SK-MEL-5 (cell line): ENCODE data around the gene KLF6. TPM values are rescaled to one million over a fixed set of nuclear protein-coding genes. Genes with fewer than 3 reads are reported as not detected.
"Not testable (repeated sequence)": the region's sequence is repeated elsewhere in the genome, so short reads cannot be mapped to it uniquely, and the experiment has no call there.

Experiments
- DNase-seq: peaks from one replicate; pipeline ENCODE4 v3.0.0-alpha.2; 2016; ENCODE audit warnings: low read depth, low spot score
- in situ Hi-C: cut with HindIII; loops from 2 replicates; pipeline ENCODE4 v1.10.0; 2016; ENCODE audit warnings: low sequenced_read_pairs, high pct_unique_total_duplicates, low pct_unique_long_range_greater_than_20kb
- total RNA-seq: library from RNA; depleted of rRNA; stranded (reverse); fragments of >200 nt; shearing (Covaris generic); gene quantifications from 2 replicates; pipeline ENCODE4 v1.2.3, GENCODE V29; 2014

Gene KLF6
- total RNA-seq, 1 experiment from 2014 or later, result 15.0 TPM

GRCh38 chr10:3750854-3751253 lies 34.2 kb downstream of the KLF6 start:
- in situ Hi-C loops, result no loop called here
- no peak for DNase-seq

DNA sequence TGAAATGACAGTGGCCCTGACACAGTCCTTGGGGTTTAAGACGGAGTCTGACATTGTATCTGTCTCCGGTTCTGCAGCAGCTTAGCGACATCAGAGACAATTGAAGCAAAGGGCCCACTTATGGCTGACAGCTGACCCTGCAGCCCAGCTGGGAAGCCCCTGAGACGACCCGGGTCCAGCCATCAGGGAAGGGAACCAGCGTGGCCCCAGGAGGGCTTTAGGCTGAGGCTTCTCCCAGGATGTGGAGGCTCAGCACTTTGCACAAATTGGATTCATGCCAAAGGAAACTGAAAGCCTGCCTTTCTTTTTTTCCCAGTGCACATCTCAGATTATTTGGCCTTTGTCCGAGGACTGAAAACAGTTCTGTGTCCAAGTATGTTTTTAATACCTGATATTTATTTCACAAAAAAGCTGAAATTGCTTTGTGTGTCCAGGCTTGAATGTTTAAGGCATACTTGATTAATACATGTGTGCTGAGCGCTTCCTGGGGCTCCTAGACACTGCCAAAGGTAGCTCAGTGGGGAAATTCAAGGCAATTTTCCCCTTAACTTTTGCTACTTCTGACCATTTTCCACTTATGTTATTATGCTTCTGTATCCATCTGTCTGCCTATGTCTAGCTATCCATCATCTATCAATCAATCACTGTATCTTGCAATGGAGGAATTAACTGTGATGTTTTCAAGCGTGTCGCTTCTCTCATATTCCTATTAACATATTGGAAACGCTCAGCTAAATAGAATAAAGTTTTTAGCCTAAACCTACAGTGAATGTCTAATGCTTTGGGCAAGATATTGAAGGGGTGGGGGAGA lies 34.8 kb downstream of the KLF6 start:
- peak; percentile 42 for DNase-seq
- in situ Hi-C loops, result no loop called here

DNA sequence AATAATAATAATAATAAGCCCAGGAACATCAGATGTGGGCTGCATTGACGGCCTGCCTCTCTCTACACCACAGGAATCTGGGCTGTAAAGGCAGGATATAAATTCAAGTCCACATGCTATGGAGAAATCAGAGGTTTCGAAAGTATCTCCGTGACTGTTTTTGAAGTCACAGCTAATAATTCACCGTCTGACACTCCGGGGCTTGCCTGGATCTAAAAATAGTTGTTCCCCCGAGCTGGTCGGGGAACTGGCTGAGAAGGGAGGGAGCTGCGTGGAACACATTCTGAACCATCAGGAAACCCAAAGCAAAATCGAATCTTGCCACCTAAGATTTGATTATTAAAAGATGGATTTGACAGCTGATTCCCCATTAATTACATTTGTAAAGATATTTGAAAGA lies 35.4 kb downstream of the KLF6 start:
- DNase-seq, result no peak
- in situ Hi-C loops, result no loop called here

GRCh38 chr10:3749011-3749410 lies 36.0 kb downstream of the KLF6 start:
- in situ Hi-C loops, result no loop called here
- no peak for DNase-seq

DNA sequence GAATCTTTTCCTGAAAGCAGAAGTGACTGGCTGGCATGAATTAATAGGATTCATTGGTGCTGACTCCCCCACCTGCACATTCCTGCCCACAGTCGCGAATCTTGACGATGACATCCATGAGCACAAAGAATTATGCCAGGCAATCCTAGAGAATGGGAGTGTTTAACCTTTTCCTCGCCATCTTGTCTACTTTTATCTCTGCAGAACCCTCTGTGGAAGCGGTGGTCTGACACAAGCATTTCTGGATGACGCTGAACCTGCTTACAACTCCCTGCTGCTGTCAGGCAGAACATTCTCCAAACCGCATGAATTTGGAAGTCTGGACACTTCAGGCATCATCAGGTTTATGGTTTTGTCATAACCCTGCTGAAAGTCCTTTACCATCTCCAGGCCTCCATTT lies 36.5 kb downstream of the KLF6 start:
- in situ Hi-C loops, result no loop called here

GRCh38 chr10:3747984-3748383 lies 37.0 kb downstream of the KLF6 start:
- in situ Hi-C loops, result no loop called here

More for the DNA sequence above, 36.5 kb downstream of the KLF6 start:
- no peak for DNase-seq

GRCh38 chr10:3747248-3747960 lies 37.6 kb downstream of the KLF6 start:
- DNase-seq, result no peak
- in situ Hi-C loops, result no loop called here

More at GRCh38 chr10:3747984-3748383, 37.0 kb downstream of the KLF6 start:
- no peak for DNase-seq

GRCh38 chr10:3746634-3747033 lies 38.4 kb downstream of the KLF6 start:
- in situ Hi-C loops, result no loop called here
- no peak for DNase-seq

GRCh38 chr10:3745521-3745920 lies 39.5 kb downstream of the KLF6 start:
- no peak for DNase-seq
- in situ Hi-C loops, result no loop called here

GRCh38 chr10:3741688-3742461 lies 43.1 kb downstream of the KLF6 start:
- in situ Hi-C loops, result no loop called here
- DNase-seq, result no peak

DNA sequence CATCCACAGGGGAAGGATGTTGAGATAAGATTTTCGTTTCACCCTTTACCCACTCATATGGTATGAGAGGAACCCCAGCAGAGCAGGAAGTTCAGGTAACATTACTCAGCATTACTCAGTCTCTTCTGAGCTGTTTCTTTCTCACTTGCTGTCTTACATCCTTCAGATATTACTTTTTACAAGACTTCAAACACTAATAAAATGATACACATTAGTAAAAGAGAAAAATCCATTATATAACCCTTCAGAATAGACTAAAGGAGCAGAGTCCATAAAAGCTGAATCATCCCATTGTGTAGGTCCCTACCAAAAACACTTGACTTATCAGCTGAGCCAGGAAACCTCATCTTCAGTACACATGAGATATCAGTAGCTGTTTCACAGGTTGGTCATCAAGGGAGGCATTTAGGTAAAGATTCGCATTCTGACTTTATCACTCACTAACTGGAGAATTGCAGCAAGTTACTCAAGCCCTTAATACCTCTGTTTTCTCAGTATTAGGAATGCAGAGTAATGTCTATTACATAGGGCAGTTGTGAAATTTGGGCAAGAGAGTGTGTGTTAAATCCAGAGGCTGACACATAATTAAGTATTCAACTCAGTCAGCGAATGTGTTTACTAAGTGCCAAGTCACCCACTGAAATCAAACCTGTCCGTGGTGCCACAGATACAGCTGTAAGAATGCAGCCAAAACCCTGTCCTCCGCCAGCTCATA lies 44.7 kb downstream of the KLF6 start:
- DNase-seq, result peak; percentile 45
- in situ Hi-C loops, result no loop called here

DNA sequence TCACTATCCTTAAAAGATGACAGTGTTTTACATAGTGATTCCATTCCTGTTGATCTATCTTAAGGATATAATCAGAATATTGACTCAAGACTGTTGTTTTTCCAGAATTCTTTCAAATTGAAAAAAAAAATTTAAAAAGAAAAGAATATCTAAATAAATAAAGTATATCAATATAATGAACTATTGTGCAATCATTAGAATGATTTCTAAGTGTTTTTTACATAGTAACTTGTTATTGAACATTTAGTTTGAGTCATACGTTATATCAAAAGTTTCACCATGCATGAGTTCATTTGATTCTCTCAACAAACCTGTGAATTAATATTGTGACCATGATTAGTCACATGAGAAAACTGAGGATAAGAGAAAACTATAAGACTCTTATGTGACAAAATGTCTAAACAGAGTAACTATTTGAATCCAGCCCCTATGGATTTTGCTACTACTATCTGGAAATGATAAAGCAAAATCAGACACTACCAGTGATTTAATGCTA lies 46.1 kb downstream of the KLF6 start:
- no peak for DNase-seq
- in situ Hi-C loops, result no loop called here

- no peak for DNase-seq
- in situ Hi-C loops, result no loop called here
Measured at GRCh38 chr10:3737864-3738263, 47.1 kb downstream of the KLF6 start.

- no peak for DNase-seq
- in situ Hi-C loops, result no loop called here
Measured at GRCh38 chr10:3735175-3735574, 49.8 kb downstream of the KLF6 start.

DNA sequence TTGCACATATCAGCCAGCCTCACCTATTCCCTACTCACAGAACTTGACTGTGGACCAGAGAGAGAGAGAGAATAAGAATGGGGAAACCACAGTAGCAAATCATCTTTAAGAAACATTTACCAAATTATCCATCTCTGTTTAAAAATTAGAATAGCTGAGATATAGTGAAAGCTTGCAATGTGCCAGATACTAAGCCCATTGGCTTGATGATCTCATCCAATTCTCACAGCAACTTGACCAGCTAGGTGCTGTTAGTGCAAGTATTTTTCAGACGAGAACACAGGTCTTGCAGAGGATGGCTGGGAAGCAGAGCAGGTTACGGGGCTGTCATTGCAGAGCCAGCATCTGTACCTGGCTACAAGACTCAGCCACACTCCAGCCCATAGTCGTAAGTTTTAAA lies 50.9 kb downstream of the KLF6 start:
- in situ Hi-C loops, result no loop called here
- no peak for DNase-seq

DNA sequence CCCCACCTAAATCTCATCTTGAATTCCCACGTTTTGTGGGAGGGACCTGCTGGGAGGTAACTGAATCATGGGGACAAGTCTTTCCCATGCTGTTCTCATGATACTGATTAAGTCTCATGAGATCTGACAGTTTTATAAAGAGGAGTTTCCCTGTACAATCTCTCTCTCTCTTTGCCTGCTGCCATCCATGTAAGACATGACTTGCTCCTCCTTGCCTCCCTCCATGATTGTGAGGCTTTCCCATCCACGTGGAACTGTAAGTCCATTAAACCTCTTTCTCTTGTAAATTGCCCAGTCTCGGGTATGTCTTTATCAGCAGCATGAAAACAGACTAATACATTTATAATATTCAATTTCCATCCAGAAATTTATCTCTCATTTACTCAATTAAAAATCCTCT lies 52.8 kb downstream of the KLF6 start:
- DNase-seq, in situ Hi-C loops: not testable (repeated sequence)

- in situ Hi-C loops, result no loop called here
- DNase-seq, result no peak
Measured at GRCh38 chr10:3729397-3729976, 55.5 kb downstream of the KLF6 start.
